B cell (primary cell): ENCODE results near the gene CDKN1B. TPM values are rescaled to one million over a fixed set of nuclear protein-coding genes. Genes with fewer than 3 reads are reported as not detected.

ENCODE experiments used
- ATAC-seq: fragments of 200-7000 bp; cut with Tn5 transposase; one replicate; pipeline ENCODE4 v1.10.0; 2021; ENCODE audit warnings: low read depth, mild to moderate bottlenecking, moderate number of reproducible peaks, moderate library complexity
- CTCF ChIA-PET: fragments of 350-600 bp; sonication (Branson Sonifier 250); formaldehyde crosslinking; loops from one replicate; lab custom pipeline; 2021; ENCODE audit warnings: antibody characterized with exemption, inconsistent platforms; lab: Charles Lee
- POLR2A ChIA-PET: fragments of 350-600 bp; sonication (Branson Sonifier 250); formaldehyde crosslinking; loops from one replicate; lab custom pipeline; 2021; ENCODE audit warnings: antibody characterized with exemption; lab: Charles Lee
- DNase-seq: peaks from one replicate; pipeline ENCODE4 v3.0.0; 2013
- H2AFZ ChIP-seq: 2 replicates; pipeline ENCODE4 v1.6.1; 2012; ENCODE audit warnings: mild to moderate bottlenecking, low read depth, low read length; ENCODE audit not compliant: insufficient read depth, poor library complexity, severe bottlenecking
- H3K27ac ChIP-seq, 2 donors: 1 replicate in 1 of 2; 2 replicates in 1 of 2; pipeline ENCODE4 v1.5.1; 2012 to 2013; ENCODE audit warnings: low read length in 2 of 2, mild to moderate bottlenecking in 2 of 2, moderate library complexity in 1 of 2
- H3K27me3 ChIP-seq, 4 experiments: fragments of 200-600 bp in 1 of 4; sonication (generic) in 1 of 4; replicated peaks in 1 of 4; 1 replicate in 2 of 4; 2 replicates in 2 of 4; pipeline versions ENCODE4 v1.6.1 to v1.7.0; 2013 to 2016; ENCODE audit warnings: low read length in 3 of 4, mild to moderate bottlenecking in 2 of 4, mixed read lengths in 1 of 4, moderate library complexity in 1 of 4; ENCODE audit not compliant: insufficient read depth in 4 of 4, control insufficient read depth in 3 of 4; ENCODE audit errors: control extremely low read depth in 1 of 4
- H3K36me3 ChIP-seq, 2 experiments: replicated peaks in 1 of 2; 1 replicate in 1 of 2; 2 replicates in 1 of 2; pipeline versions ENCODE4 v1.6.1 to v1.7.1; 2013; ENCODE audit warnings: low read length in 1 of 2; ENCODE audit not compliant: insufficient read depth in 2 of 2, control insufficient read depth in 1 of 2; ENCODE audit errors: control extremely low read depth in 1 of 2, extremely low read depth in 1 of 2
- H3K4me1 ChIP-seq, 2 donors: fragments of 200-600 bp in 1 of 2; sonication (generic) in 1 of 2; 1 replicate in 1 of 2; 2 replicates in 1 of 2; pipeline versions ENCODE4 v1.5.1 to v1.6.1; 2013 to 2017; ENCODE audit warnings: low read length in 2 of 2; ENCODE audit not compliant: control insufficient read depth in 2 of 2, insufficient read depth in 2 of 2
- H3K4me2 ChIP-seq: replicated peaks from 2 replicates; pipeline ENCODE3; 2012; ENCODE audit warnings: mild to moderate bottlenecking, low read depth, low read length; ENCODE audit not compliant: poor library complexity, severe bottlenecking
- H3K4me3 ChIP-seq, 5 experiments: fragments of 200-600 bp in 1 of 5; sonication (generic) in 1 of 5; 1 replicate in 3 of 5; 2 replicates in 2 of 5; pipeline versions ENCODE4 v1.5.1 to v1.7.0; 2011 to 2016; ENCODE audit warnings: low read length in 4 of 5, mild to moderate bottlenecking in 4 of 5, low read depth in 2 of 5, control low read depth in 1 of 5, moderate library complexity in 1 of 5; ENCODE audit not compliant: insufficient read depth in 1 of 5; ENCODE audit errors: control extremely low read depth in 1 of 5, extremely low read depth in 1 of 5
- H3K79me2 ChIP-seq: fragments of 200-600 bp; sonication (generic); one replicate; pipeline ENCODE4 v1.6.0; 2016; ENCODE audit warnings: low read length; ENCODE audit not compliant: control insufficient read depth, insufficient read depth
- H3K9ac ChIP-seq: fragments of 200-600 bp; sonication (generic); 2 replicates; pipeline ENCODE4 v1.6.1; 2017; ENCODE audit warnings: mild to moderate bottlenecking, low read length, moderate library complexity
- H3K9me3 ChIP-seq, 3 donors: one replicate each; pipeline versions ENCODE4 v1.6.1 to v1.7.1; 2013; ENCODE audit warnings: low read length in 2 of 3; ENCODE audit not compliant: control insufficient read depth in 2 of 3, insufficient read depth in 1 of 3; ENCODE audit errors: control extremely low read depth in 1 of 3
- H4K20me1 ChIP-seq: 2 replicates; pipeline ENCODE4 v1.6.0; 2012; ENCODE audit warnings: mild to moderate bottlenecking, low read length; ENCODE audit not compliant: insufficient read depth, control insufficient read depth, poor library complexity, severe bottlenecking
- H3K27ac Mint-ChIP-seq: one replicate; pipeline ENCODE4 v1.8.0; 2021; ENCODE audit warnings: mixed read lengths
- H3K27me3 Mint-ChIP-seq: one replicate; pipeline ENCODE4 v1.8.0; 2021; ENCODE audit warnings: mixed read lengths
- H3K4me1 Mint-ChIP-seq: one replicate; pipeline ENCODE4 v1.8.0; 2021; ENCODE audit warnings: mixed read lengths
- H3K4me3 Mint-ChIP-seq: one replicate; pipeline ENCODE4 v1.8.0; 2021; ENCODE audit warnings: mixed read lengths
- H3K9me3 Mint-ChIP-seq: one replicate; pipeline ENCODE4 v1.8.0; 2022; ENCODE audit warnings: mixed read lengths; ENCODE audit not compliant: insufficient read depth
- EZH2 ChIP-seq: IDR thresholded peaks from 2 replicates; pipeline ENCODE4 v1.6.1; 2012; ENCODE audit warnings: borderline replicate concordance, low read depth, mild to moderate bottlenecking, moderate library complexity, low read length; ENCODE audit not compliant: insufficient read depth, poor library complexity, severe bottlenecking
- WGBS: methylation state at CpG from one replicate; pipeline ENCODE4 v1.1.5; 2013; ENCODE audit warnings: missing lambda C conversion rate; ENCODE audit not compliant: insufficient coverage; 5-methylcytosine and 5-hydroxymethylcytosine counted together
- intact Hi-C: fragments of 100-400 bp; cut with micrococcal nuclease; formaldehyde crosslinking; loops from one replicate; pipeline ENCODE4 v1.10.0; 2022
- polyA plus RNA-seq: library from polyadenylated mRNA; depleted of rRNA; stranded (reverse); fragments of >200 nt; gene quantifications from 2 replicates; pipeline ENCODE4 v1.2.3, GENCODE V29; 2012
- total RNA-seq, 2 donors: library from RNA; stranded (reverse); fragments of 120-200 nt in 1 of 2; gene quantifications; 1 replicate in 1 of 2; 2 replicates in 1 of 2; pipeline versions ENCODE4 v1.2.3 to v1.2.4, GENCODE V29; 2013 to 2022
- TF ChIP-seq, protein P1 (sequence below): fragments of 200-600 bp; IDR thresholded peaks from one replicate; pipeline ENCODE4 v1.8.0; 2022; ENCODE audit warnings: antibody characterized with exemption, mild to moderate bottlenecking

The CDKN1B gene
- total and polyA plus RNA-seq, 2 donors (not counting 1 experiment from before 2014, with no cell fraction given) = 77.4 to 149 TPM

DNA sequence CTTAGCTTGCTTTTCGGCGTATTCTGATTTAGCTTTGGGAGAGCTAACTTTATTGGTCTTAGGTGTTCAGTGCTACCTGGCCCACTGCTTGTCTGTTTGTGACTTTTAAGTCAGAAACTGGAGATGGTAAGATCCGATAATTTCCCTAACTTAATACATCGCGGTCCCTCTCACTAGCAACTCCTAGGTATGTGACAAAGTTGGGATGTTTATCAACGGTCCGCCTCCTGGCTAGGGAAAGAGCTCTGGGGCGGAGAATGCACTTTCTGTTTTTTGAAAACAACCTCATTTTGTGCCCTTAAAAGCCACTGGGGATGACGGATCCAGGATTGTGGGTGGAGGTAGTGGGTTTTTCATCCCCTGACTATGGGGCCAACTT lies 1.2 kb downstream of the CDKN1B start:
- Histone ChIP-seq H3K36me3 (peaks cover 6 to 36% of the 10 kb centered on the region in 2 experiments), H3K79me2 (peaks cover 60% of the 10 kb centered on the region), H3K9me3 (no peaks in the 10 kb centered on the region), H3K4me3 (peak overlapping the region; percentile 82 to 100 (median 96)), H4K20me1 (peaks cover 25% of the 10 kb centered on the region), H3K4me2 (peak overlapping the region; percentile 94), H3K27ac (peak overlapping the region; percentile 94 to 96), H3K4me1 (peaks cover 45 to 56% of the 10 kb centered on the region in 2 donors), H3K9ac (peak overlapping the region; percentile 98), H3K27me3 (no peaks in the 10 kb centered on the region), H2AFZ (no peak overlapping the region)
- peak overlapping the region; percentile 97 for H3K4me3 Mint-ChIP-seq
- peak overlapping the region; percentile 90 for H3K27ac Mint-ChIP-seq
- DNase-seq (no peak), ATAC-seq (no peak)
- intact Hi-C loops = loop anchor here (5.0 to 10.0 kb wide), 3 partner anchors 71 to 1071 kb away; partner anchors contain the start of gene ETV6
- H3K27me3 Mint-ChIP-seq = no peaks in the 10 kb centered on the region
- peaks cover 69% of the 10 kb centered on the region for H3K4me1 Mint-ChIP-seq
- H3K9me3 Mint-ChIP-seq = no peaks in the 10 kb centered on the region
- CTCF ChIA-PET = interaction anchor here (1.0 to 2.5 kb wide), 4 partner anchors 19 to 362 kb away, joined by 3 to 15 read pairs (median 4); partner anchors contain the start of genes BORCS5 and GPR19
- WGBS = 0% methylated on average over 5 of the region's 9 CpGs
- POLR2A ChIA-PET = interaction anchor here (0.7 to 6.6 kb wide), 5 partner anchors 9 to 361 kb away, joined by 3 to 54 read pairs (median 6); partner anchors contain the start of gene BORCS5
- TF ChIP-seq, protein P1, sequence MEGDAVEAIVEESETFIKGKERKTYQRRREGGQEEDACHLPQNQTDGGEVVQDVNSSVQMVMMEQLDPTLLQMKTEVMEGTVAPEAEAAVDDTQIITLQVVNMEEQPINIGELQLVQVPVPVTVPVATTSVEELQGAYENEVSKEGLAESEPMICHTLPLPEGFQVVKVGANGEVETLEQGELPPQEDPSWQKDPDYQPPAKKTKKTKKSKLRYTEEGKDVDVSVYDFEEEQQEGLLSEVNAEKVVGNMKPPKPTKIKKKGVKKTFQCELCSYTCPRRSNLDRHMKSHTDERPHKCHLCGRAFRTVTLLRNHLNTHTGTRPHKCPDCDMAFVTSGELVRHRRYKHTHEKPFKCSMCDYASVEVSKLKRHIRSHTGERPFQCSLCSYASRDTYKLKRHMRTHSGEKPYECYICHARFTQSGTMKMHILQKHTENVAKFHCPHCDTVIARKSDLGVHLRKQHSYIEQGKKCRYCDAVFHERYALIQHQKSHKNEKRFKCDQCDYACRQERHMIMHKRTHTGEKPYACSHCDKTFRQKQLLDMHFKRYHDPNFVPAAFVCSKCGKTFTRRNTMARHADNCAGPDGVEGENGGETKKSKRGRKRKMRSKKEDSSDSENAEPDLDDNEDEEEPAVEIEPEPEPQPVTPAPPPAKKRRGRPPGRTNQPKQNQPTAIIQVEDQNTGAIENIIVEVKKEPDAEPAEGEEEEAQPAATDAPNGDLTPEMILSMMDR = no peak
- TF ChIP-seq EZH2 = no peak

DNA sequence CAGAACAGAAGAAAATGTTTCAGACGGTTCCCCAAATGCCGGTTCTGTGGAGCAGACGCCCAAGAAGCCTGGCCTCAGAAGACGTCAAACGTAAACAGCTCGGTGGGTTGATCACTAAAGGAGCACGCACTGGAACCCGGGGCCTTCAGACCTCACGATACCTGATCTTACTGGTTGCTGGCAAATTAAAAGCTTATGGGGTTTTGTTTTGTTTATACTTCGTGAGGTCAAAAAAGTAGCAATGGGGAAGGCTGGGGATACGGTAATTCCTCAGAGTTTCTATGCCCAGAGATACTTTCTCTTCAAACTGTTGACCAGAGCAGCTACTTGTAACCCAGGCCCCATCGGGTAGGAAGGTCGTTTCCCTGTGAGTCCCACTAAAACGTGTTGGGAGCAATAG lies 1.7 kb downstream of the CDKN1B start:
- Histone ChIP-seq H3K36me3 (peaks cover 6 to 36% of the 10 kb centered on the region in 2 experiments), H3K4me2 (peak overlapping the region; percentile 94), H3K27ac (peak overlapping the region; percentile 94 to 96), H3K4me3 (peak overlapping the region; percentile 82 to 100 (median 96)), H2AFZ (no peak overlapping the region), H4K20me1 (peaks cover 25% of the 10 kb centered on the region), H3K9me3 (no peaks in the 10 kb centered on the region), H3K27me3 (no peaks in the 10 kb centered on the region), H3K4me1 (peaks cover 41 to 51% of the 10 kb centered on the region in 2 donors), H3K9ac (peak overlapping the region; percentile 98), H3K79me2 (peaks cover 60% of the 10 kb centered on the region)
- ATAC-seq (no peak), DNase-seq (no peak)
- H3K4me1 Mint-ChIP-seq = peaks cover 64% of the 10 kb centered on the region
- H3K27me3 Mint-ChIP-seq = no peaks in the 10 kb centered on the region
- 0% methylated on average over 12 of the region's 14 CpGs for WGBS
- POLR2A ChIA-PET = interaction anchor here (0.7 to 6.6 kb wide), 4 partner anchors 19 to 361 kb away, joined by 3 to 54 read pairs (median 6); partner anchors contain the start of gene BORCS5
- peak overlapping the region; percentile 90 for H3K27ac Mint-ChIP-seq
- intact Hi-C loops = loop anchor here (5.0 to 10.0 kb wide), 3 partner anchors 72 to 1072 kb away; partner anchors contain the start of gene ETV6
- no peaks in the 10 kb centered on the region for H3K9me3 Mint-ChIP-seq
- peak overlapping the region; percentile 97 for H3K4me3 Mint-ChIP-seq
- TF ChIP-seq, protein P1 = no peak
- no peak for TF ChIP-seq EZH2
- CTCF ChIA-PET = interaction anchor here (1.0 to 2.5 kb wide), 5 partner anchors 16 to 342 kb away, joined by 3 to 15 read pairs (median 5); partner anchors contain the start of gene GPR19
